IPS-18c (cell line): ENCODE data around the gene AFAP1L2.
"Not testable (repeated sequence)": the region's sequence is repeated elsewhere in the genome, so short reads cannot be mapped to it uniquely, and the experiment has no call there.

Source experiments
- H3K4me3 ChIP-seq: 2 replicates; pipeline ENCODE4 v1.7.0; 2013; ENCODE audit warnings: low read depth, mild to moderate bottlenecking, low read length, moderate library complexity; ENCODE audit not compliant: insufficient read depth
- H3K9me3 ChIP-seq: one replicate; pipeline ENCODE4 v1.6.1; 2013; ENCODE audit warnings: mild to moderate bottlenecking, low read length, moderate library complexity; ENCODE audit not compliant: control insufficient read depth, insufficient read depth

Gene AFAP1L2

DNA sequence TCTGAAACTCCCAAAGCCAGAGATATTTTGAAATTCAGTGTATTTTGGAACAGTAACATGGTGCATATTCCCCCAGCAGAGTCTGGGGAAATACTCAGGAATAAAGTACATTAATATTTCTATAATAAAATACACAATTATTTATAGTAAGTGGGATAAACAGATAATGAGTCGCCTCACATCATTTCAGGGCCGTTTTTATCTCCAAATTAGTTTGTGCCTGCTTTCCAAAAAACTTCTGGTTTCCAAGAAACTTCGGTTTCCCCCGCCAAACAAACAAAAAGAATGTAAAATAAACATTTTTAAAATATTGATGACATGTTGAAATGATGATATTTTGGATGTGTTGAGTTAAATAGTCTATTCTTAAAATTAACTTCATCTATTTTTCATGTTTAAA lies 48.2 kb downstream of the AFAP1L2 start:
- no peak overlapping the region for H3K4me3 ChIP-seq

DNA sequence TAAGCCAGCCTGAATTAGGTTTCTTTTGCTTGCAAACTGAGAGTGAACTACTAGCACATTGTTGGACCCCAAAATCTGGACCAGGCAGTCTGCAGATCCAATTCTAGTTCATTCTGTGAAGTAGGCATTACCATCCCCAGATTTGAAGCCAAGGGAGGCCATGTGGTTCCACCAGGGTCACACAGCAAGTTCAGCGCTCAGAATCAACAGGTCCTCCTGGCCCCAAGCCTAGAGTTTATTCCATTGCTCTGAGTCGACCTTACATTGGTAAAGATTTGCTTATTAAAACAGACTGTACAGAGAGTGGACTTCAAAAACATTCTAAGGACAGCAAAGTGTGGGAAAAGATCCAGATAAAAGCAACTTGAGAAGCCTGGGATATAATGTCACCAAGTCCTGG lies 50.9 kb downstream of the AFAP1L2 start:
- no peak overlapping the region for H3K4me3 ChIP-seq
- H3K9me3 ChIP-seq = no peaks in the 10 kb centered on the region

More for the DNA sequence above, 48.2 kb downstream of the AFAP1L2 start:
- H3K9me3 ChIP-seq = no peaks in the 10 kb centered on the region

DNA sequence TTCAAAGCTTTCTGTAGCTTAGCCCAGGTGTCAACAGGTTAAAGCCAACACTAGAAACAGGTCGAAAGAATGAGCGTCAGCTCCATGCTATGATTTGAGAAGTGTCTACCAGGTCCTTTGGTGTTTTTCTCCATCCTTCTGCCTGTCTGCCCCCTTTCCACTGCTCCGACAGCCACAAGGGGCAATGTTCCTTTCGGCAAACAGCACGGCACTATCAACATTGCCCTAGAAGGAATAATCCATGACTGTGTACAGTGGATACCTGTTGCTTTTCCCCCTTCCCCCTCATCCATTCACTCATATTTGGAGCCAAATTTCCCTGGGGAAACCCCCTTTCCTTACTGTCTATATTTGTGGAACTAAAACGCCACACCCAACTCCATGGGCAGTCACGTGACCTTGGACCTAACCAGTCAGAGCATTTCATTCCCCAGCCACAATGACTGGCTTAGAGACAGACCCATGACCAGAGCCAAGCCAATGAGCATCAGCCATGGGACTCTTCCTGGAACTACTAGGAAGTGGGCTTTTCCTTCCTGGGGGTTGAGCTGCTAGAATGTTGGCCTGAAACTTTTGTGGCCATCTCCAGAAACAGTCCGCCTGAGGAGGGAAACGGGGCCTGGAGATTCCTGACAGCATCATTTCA lies 51.5 kb downstream of the AFAP1L2 start:
- H3K9me3 ChIP-seq = no peaks in the 10 kb centered on the region
- no peak overlapping the region for H3K4me3 ChIP-seq

DNA sequence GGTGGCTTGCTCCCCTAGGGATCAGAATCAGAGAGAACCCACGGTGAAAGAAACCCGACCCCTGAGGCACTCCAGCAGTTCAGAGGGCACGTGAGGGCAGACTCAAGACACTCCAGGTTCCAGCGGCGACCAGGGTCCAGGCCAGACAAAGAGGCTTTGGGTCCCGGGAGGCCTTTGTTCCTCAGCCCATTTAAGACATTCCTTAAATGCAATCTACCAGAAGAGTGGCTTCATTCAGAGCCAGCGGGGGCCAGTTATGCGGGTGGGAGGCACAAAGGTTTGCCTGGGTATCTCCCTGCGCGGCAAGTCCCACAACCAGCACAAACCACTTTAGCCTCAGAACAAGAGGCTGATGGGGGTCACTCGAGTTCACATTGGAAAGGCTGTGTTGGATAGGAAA lies 53.6 kb downstream of the AFAP1L2 start:
- no peak overlapping the region for H3K4me3 ChIP-seq
- no peaks in the 10 kb centered on the region for H3K9me3 ChIP-seq

DNA sequence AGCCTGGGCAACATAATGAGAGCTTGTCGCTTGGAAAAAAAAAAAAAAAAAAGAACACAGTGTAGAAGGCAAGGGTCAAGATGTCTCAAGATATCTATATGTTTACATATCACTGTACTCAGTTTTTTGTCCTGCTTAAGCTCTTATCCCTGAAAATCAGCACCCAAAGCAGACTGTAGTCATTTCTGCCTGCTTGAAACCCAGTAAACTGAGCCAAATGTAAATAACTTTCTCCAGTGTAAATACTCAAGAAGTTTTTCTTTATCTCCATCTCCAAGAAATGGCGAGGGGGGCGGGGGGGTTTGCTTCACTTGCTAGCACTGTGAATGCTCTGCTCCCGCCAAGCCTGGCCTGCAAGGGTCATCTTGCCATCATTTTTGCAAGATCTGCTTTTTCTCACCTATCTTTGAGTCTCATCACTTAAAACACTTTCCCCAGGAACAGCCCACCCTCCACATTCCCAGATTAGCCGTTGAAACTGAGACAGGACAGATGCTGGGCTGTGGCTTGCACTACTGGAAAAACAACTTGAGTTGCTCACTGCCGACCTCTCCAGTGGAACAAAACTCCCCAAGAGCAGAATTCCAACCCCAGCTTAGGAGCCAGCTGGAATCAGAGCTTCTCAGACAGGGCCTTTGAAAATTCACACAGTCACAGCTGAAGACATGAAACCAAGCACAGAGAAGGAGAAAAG lies 54.6 kb downstream of the AFAP1L2 start:
- H3K9me3 ChIP-seq = no peaks in the 10 kb centered on the region
- H3K4me3 ChIP-seq = no peak overlapping the region

DNA sequence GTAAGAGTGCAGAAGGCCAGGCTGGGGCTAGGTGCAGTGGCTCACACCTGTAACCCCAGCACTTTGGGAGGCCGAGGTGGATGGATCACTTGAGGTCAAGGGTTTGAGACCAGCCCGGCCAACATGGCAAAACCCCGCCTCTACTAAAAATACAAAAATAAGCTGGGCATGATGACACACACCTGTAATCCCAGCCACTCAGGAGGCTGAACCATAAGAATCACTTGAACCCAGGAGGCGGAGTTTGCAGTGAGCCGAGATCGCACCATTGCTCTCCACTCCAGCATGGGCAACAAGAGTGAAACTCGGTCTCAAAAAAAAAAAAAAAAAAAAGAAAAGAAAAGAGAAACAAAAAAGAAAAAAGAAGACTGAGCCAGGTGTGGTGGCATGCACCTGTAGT lies 55.2 kb downstream of the AFAP1L2 start:
- H3K9me3 ChIP-seq, H3K4me3 ChIP-seq: not testable (repeated sequence)

DNA sequence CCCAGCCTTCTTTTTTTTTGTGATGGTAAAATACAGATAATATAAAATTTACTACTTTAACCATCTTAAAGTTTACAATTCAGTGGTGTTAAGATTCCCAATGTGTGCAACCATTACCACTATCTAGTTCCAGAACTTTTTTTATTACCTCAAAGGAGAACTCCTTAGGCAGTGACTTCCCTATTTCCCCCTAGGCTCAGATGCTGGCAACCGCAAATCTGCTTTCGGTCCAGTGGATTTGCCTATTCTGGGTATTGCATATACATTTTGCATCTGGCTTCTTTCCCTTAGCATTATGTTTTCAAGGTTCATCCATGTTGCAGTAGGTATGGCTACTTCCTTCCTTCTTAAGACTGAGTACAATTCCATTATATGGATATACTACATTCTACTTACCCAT lies 56.5 kb downstream of the AFAP1L2 start:
- Histone ChIP-seq H3K4me3 (no peak overlapping the region), H3K9me3 (no peaks in the 10 kb centered on the region)

DNA sequence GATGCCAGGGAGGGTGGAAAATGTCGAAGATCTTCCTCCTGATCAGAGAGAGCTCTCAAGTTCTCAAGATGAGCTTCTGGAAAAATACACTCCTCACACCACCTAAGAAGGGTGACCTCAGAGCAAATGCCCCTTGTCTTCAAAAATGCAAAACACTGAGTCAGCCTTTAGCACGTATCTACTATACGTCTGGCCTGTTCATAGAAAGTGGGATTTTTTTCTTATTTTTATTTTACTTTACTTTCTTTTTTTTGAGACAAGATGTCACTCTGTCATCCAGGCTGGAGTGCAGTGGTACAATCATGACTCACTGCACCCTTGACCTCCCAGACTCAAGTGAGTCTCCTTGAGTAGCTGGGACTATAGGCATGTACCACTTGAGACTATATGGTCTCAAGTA lies 57.1 kb downstream of the AFAP1L2 start:
- Histone ChIP-seq H3K9me3 (no peaks in the 10 kb centered on the region), H3K4me3 (no peak overlapping the region)

DNA sequence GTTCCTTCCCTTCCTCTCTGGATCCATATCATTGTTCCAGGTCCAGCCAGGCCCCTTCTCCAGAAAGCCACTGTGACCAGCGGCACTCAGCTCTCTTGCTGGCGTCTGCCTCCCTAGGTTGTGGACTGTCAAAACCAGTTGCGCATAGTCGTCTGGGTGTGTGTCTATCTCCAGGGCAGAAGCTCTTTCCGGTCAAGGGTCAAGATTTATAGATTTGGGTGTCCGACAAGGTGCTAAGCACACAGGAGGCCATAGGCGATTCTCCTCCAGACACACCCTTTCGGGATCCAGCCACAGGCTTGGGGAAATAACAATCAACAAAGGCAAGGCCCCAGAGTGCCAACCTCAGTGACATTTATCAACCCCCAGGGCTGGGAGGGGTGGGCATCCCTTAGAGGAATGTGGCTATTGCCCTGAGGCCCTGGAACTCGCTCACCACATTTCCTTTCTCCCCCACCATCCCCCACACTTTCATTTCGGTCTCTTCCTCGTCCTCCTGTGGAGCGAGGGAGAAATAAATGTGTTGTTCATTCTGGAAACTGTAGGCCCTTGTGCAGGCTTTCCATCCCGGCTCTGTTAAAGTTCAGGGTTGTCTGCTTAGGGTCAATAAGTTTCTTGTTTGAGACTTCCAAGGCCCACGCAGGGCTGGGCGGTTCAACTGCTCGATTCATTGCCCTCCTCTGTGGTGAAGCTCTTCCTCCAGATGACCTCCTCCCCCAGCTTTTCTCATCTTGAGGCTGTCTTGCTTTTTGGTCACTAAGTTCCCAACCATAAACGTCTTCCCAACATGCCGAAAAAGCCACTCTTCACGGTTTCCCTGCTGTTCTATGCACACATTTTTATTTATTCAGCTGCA lies 57.9 kb downstream of the AFAP1L2 start:
- no peak overlapping the region for H3K4me3 ChIP-seq
- no peaks in the 10 kb centered on the region for H3K9me3 ChIP-seq

DNA sequence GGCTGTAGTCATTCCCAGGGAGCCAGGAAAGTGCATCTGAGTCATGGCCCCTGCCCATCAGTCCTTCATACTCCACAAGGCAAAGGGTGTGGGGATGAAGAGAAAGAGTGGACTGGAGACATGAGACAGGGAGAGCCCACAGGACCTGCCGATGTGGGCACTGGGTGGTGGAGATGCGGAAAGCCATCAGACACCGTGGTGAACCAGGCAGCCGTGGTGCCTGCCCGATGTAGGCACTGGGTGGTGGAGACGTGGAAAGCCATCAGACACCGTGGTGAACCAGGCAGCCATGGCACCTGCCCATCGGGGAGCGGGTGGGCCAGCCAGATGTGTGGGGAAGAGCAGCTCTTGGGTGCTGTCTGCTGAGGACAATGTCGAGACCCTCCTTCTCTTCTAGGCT lies 58.6 kb downstream of the AFAP1L2 start:
- H3K4me3 ChIP-seq = no peak overlapping the region
- H3K9me3 ChIP-seq = no peaks in the 10 kb centered on the region

DNA sequence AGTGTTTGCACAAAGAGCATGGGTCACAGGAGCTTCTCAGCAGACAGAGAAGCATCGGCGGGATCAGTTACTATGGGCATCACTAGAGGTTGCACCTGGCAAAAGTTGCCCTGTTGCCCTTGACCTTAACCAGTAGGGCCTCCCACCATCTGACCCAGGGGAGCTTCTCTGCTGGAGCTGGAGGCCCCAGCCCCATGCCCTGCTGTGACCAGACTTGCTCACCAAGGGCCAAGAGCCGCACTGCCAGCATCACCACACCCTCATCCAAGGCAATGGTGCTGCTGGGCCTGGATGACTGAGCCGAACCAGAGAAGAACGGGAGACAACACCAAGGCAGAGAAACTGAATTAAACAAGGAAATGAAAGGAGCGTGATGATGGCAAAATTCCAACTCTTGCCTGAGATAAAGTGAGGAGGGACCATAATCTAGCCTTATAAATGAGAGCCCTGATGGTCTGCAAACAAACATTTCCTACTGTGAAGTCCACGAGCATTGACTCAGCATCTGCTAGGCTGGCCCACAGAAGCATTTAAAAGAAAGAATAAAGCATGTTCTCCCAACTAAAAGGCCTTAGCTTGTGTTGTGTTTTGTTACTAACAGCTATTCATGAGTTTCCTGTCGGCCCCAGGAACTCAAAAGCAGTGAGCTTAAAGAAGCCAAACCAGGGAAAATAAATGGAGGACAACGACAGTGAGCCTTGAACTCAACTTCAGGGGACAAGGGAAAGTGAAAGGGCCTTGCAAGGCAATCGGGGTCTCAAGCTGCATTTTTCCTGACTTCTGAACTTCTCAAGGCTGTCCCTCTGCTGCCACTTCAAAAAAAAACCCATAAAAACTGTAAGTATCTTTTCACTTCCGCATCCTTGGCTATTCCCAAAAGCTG lies 60.4 kb downstream of the AFAP1L2 start:
- Histone ChIP-seq H3K9me3 (no peaks in the 10 kb centered on the region), H3K4me3 (no peak overlapping the region)

DNA sequence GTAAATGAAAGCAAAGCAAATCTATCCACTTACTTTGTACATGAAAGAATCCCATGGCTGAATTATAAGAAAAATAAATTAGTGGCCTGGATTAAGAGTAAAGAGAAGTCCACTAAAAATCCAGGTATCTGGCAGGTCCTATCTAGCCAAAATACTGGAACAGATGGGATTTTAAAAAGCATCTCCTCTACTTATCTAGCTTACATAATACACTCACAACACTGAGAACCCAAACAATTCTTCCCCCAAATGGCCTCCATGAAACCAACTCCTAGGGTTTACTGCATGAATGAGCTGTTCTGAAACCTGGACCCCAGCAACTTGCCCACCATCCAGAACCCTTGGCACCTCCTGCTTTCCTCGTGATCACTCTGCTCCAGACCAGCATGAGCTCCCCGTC lies 61.3 kb downstream of the AFAP1L2 start:
- no peak overlapping the region for H3K4me3 ChIP-seq

DNA sequence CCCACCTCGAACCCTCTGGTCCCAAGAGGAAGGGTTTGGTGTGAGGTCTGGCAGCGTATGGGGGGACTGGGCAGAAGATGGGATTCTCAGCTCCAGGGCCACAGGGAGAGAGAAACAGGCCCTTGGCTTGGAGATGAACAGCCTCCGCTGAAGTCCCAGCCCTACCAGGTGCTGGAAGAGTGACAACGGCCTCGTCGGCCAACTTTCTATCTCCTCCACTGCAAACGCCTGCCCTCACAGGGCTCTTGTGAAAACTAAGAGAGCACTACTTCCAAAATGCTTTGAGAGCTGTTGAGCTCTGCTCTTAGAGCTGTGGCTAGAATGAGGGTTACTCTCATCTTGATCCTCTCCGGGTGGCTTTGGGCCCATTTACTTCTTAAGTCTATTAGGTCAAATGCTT lies 63.5 kb downstream of the AFAP1L2 start:
- H3K9me3 ChIP-seq = no peaks in the 10 kb centered on the region
- no peak overlapping the region for H3K4me3 ChIP-seq

More for the DNA sequence above, 61.3 kb downstream of the AFAP1L2 start:
- no peaks in the 10 kb centered on the region for H3K9me3 ChIP-seq

DNA sequence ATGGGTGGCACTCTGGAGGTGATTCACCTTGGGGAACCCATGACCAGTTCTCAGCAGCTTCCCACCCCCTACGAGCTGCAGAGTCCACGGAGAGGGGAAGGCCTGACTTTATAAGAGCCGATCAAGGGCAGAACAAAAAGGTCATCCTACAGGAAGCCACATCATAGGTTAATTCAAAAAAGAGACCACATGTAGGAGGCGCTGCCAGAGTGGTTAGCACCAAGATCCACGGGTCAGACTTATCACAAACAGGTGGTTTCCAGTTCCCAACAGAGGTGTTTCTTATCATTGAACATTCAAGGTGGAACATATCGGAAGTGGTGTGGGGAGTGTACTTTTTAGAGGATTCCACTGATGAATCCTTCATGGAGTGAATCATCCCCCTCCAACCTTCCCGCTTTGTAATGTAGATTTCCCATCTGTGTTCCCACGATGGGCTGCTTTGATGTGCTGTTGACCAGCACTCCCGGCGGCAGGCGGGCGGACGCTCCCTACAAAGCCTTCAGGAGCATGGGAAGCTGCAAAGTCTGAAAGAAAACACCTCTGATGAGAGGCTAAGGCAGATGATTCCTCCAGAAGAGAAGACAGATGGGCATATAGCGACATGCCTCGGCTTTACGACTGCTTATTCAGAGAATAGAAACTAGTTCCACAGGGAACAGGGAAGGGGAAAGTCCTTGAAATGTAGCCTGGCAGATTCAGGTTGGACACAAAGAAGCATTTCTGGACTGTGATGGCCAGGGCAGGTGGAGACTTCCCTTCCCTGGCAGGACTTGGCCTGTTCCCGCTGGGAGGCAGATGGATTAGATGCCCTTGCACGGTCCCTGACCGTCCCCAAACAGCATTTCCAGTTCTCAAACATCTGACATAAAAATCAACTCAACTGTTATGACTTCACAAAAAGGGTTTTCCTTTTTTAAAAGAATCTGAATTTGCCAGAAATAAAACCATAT lies 66.5 kb downstream of the AFAP1L2 start:
- Histone ChIP-seq H3K4me3 (no peak overlapping the region), H3K9me3 (no peaks in the 10 kb centered on the region)

DNA sequence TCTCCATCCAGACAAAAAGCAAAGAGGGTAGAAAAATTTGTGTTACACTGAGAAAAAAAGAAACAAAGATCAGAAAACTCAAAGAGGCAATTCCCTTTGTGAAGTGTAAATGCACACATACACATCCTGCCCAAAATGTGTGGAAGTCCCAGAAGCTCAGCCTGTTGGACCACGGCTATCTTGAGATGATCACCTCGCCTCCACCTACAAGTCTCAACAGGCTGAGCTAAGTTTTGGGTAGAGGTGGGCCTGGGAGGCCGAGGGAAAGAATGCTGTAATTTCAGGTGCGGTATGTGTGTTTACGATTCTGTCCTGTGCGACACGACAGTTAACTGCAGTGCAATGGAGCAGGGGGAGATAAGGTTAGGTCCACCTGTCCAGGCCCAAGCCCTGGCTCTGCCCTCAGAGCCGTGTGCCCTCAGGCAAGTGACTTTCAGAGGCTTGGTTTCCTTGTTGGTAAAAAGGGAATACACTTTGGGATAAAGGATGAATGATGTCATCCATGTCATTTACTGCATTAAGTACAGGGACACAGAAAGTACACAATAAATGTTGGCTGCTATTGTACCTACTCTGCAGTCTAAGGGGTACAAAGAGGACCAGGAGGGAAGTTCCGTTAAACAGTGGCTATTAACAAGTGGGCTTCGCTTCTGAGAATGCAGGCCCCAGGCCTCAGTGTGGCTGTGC lies 67.3 kb downstream of the AFAP1L2 start:
- H3K9me3 ChIP-seq = no peaks in the 10 kb centered on the region
- H3K4me3 ChIP-seq = no peak overlapping the region

DNA sequence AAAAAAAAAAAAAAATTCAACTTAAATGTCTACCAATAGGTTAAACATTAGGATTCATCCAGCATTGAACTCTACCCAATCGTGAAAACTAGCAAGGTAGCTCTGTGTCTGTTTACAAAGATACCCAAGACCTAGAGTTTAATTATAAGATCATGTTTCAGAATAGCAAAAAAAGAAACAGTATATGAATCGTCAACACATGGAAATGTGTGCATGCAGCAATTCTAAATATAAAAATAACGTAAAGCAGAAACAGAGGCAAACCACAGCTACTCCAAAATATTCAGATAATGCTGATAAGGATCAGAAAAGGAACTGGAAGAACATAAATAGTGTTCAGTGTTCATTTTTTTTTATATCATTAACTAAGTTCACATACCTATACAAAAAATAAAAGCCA lies 68.7 kb downstream of the AFAP1L2 start:
- H3K4me3 ChIP-seq = no peak overlapping the region

More for the DNA sequence above, 68.7 kb downstream of the AFAP1L2 start:
- peaks cover 2% of the 10 kb centered on the region for H3K9me3 ChIP-seq
